Measurements from ENCODE around the gene MMP8. TPM values are rescaled to one million over a fixed set of nuclear protein-coding genes. Genes with fewer than 3 reads are reported as not detected.

Gene MMP8
- total RNA-seq, 1 experiment from 2014 or later, result not detected

DNA sequence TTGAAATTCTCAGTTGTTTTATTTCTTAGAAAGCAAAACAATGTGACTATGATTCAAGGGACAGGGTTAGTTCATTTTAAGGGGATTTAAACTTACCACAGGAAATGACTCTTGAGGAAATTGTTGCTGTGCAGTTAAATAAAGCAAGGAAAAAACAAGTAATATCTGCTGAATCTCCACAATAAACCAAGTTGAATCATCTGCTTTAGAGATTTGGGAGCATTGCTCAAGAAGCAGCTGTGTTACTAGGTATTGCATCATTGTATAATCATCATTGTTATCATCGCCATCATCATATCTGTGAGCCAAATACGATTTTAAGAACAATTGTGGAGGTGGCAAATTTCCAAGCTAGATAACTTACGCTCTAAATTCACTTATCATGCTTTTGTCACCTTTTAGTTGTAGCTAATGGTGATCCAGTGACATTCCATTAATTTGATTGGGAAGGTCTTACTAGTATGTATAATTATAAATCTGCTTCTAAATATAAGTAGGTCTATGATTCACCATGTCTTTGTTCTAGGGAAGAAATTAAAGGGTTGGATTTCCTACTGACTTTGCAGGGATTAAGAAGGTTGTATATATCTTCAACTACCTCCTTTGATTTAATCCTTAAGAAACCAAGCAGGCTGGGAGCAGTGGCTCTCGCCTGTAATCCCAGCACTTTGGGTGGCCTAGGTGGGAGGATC lies 35.7 kb upstream of the MMP8 start (continued):
- TF ChIP-seq, protein P1, sequence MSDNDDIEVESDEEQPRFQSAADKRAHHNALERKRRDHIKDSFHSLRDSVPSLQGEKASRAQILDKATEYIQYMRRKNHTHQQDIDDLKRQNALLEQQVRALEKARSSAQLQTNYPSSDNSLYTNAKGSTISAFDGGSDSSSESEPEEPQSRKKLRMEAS (IDR thresholded peaks at IDR 0.05), result no peak
- TF ChIP-seq POLR2AphosphoS5 (IDR thresholded peaks at IDR 0.05; ENCODE audit: low read depth, low read length), result peak; percentile 48; the same call in 1 of the 2 replicates
- peak; percentile 84 for TF ChIP-seq FOSL1 (IDR thresholded peaks at IDR 0.05; ENCODE audit: low read depth)
- no peak for TF ChIP-seq ZFX (IDR thresholded peaks at IDR 0.05)

DNA sequence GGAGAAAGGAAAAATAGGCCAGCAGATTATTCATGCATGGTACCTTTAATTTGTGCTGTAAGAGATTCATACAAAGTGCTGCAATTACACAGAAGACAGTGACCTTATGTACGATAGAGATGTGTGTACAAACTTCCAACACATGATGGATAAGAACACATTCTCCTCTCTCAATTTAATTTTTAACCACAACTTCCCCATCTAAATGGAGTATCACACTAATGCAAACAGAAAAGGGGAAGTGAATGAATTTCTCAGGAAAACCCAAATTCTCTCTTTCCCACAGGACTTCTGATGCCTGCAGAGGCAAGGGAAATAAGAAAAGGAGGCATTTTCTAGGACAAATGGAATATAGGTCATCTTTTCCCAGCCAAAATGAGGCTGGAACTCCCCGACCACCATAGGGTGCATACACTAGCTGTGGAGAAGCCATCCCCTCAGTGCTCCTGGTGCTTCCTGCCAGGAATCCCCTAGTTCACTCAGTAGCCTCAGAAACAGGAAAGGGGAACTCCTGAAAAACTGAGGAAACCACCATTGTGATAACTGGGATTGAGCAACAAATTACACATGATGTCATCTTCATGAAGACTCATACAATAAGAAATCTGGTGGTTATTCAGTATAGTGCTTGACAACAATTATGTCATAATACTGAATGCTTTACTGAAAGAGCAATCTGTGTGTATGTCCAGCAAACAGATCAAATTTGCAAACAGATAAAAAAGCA lies 33.2 kb upstream of the MMP8 start:
- TF ChIP-seq POLR2A (IDR thresholded peaks at IDR 0.05; ENCODE audit: borderline replicate concordance, extremely low read depth, insufficient read depth, insufficient read length) (no peak), EZH2phosphoT487 (IDR thresholded peaks at IDR 0.05; ENCODE audit: borderline replicate concordance) (no peak), SRF (IDR thresholded peaks at IDR 0.05; ENCODE audit: low read depth) (no peak)
- CTCF ChIA-PET, result no interaction called here
- no peak for ATAC-seq
- H3K9ac ChIP-seq (ENCODE audit: low read length), result no peak overlapping the region
- H3K79me2 ChIP-seq (ENCODE audit: insufficient read depth, low read length), result no peaks in the 10 kb centered on the region
- H3K27ac ChIP-seq (ENCODE audit: low read depth, low read length), result no peak overlapping the region
- H3K27me3 ChIP-seq (ENCODE audit: insufficient read depth, low read length), result no peaks in the 10 kb centered on the region
- H3K4me1 ChIP-seq (ENCODE audit: control insufficient read depth in 1 of 2, insufficient read depth in 2 of 2, low read length in 2 of 2), result peaks cover 0 to 3% of the 10 kb centered on the region in 2 experiments; a peak in 1 of 4 replicates
- no peaks in the 10 kb centered on the region for H3K36me3 ChIP-seq (ENCODE audit: control insufficient read depth in 1 of 2, insufficient read depth in 2 of 2, low read length in 2 of 2)
- H3K4me3 ChIP-seq (replicated peaks in 1 of 2; ENCODE audit: low read depth in 1 of 2, low read length in 2 of 2), result no peak overlapping the region
- intact Hi-C loops (cut with micrococcal nuclease), result loop anchor here (5.0 kb wide), 1 partner anchor 1464 kb away; no protein-coding TSS in a partner anchor
- BruUV-seq (replicated peaks), result no TSS peak
- RAD21 ChIA-PET (ENCODE audit: low non-redundant PET in 1 of 2, low total read pairs in 2 of 2, uncharacterized antibody in 2 of 2, unreplicated experiment in 2 of 2), result no interaction called here
- no peaks in the 10 kb centered on the region for H3K9me2 ChIP-seq (ENCODE audit: insufficient read depth)
- H4K20me1 ChIP-seq (ENCODE audit: insufficient read depth), result no peaks in the 10 kb centered on the region
- no peak overlapping the region for H2AFZ ChIP-seq (ENCODE audit: low read depth, low read length, poor library complexity, severe bottlenecking)
- H3K4me2 ChIP-seq (ENCODE audit: low read length), result no peak overlapping the region
- no peaks in the 10 kb centered on the region for H3K9me3 ChIP-seq (ENCODE audit: control insufficient read depth in 1 of 2, insufficient read depth in 1 of 2, low read depth in 1 of 2, low read length in 2 of 2)
- no peak for DNase-seq (ENCODE audit: low read depth, low spot score)
- POLR2A ChIA-PET, result no interaction called here

DNA sequence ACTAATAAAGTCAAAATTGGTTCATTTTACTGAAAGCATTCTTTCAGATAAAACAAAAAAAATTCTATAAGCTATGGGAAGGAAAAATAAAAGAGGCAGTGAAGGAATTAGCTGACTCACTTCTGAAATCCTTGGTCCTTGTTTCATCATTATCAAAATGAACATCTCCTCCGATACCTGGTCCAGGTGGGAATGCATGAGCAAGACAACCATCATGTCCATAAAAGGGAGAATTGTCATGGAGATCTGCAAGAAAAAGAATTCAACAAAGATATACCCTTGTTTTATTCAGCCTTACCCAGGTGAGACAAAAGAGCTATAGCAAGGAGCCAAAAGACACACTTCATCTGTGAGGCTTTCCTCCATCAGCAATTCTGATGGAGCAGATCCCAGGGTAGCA lies 28.5 kb upstream of the MMP8 start:
- H3K4me2 ChIP-seq (ENCODE audit: low read length), result no peak overlapping the region
- DNase-seq (ENCODE audit: low read depth, low spot score) (no peak), ATAC-seq (no peak)
- no peaks in the 10 kb centered on the region for H4K20me1 ChIP-seq (ENCODE audit: insufficient read depth)
- H2AFZ ChIP-seq (ENCODE audit: low read depth, low read length, poor library complexity, severe bottlenecking), result no peak overlapping the region
- BruUV-seq (replicated peaks), result no TSS peak
- H3K27me3 ChIP-seq (ENCODE audit: insufficient read depth, low read length), result no peaks in the 10 kb centered on the region
- H3K4me3 ChIP-seq (replicated peaks in 1 of 2; ENCODE audit: low read depth in 1 of 2, low read length in 2 of 2), result no peak overlapping the region
- ChIA-PET POLR2A (no interaction called here), RAD21 (ENCODE audit: low non-redundant PET in 1 of 2, low total read pairs in 2 of 2, uncharacterized antibody in 2 of 2, unreplicated experiment in 2 of 2) (no interaction called here), CTCF (interaction anchor here (1.2 to 1.9 kb wide), 2 partner anchors 20 to 161 kb away, joined by 3 to 4 read pairs; no protein-coding TSS in a partner anchor)
- H3K36me3 ChIP-seq (ENCODE audit: control insufficient read depth in 1 of 2, insufficient read depth in 2 of 2, low read length in 2 of 2), result no peaks in the 10 kb centered on the region
- H3K79me2 ChIP-seq (ENCODE audit: insufficient read depth, low read length), result no peaks in the 10 kb centered on the region
- no peak overlapping the region for H3K27ac ChIP-seq (ENCODE audit: low read depth, low read length)
- H3K9me2 ChIP-seq (ENCODE audit: insufficient read depth), result no peaks in the 10 kb centered on the region
- H3K9me3 ChIP-seq (ENCODE audit: control insufficient read depth in 1 of 2, insufficient read depth in 1 of 2, low read depth in 1 of 2, low read length in 2 of 2), result no peaks in the 10 kb centered on the region
- intact Hi-C loops (cut with micrococcal nuclease), result no loop called here
- no peaks in the 10 kb centered on the region for H3K4me1 ChIP-seq (ENCODE audit: control insufficient read depth in 1 of 2, insufficient read depth in 2 of 2, low read length in 2 of 2)
- H3K9ac ChIP-seq (ENCODE audit: low read length), result no peak overlapping the region
- TF ChIP-seq, protein P2, sequence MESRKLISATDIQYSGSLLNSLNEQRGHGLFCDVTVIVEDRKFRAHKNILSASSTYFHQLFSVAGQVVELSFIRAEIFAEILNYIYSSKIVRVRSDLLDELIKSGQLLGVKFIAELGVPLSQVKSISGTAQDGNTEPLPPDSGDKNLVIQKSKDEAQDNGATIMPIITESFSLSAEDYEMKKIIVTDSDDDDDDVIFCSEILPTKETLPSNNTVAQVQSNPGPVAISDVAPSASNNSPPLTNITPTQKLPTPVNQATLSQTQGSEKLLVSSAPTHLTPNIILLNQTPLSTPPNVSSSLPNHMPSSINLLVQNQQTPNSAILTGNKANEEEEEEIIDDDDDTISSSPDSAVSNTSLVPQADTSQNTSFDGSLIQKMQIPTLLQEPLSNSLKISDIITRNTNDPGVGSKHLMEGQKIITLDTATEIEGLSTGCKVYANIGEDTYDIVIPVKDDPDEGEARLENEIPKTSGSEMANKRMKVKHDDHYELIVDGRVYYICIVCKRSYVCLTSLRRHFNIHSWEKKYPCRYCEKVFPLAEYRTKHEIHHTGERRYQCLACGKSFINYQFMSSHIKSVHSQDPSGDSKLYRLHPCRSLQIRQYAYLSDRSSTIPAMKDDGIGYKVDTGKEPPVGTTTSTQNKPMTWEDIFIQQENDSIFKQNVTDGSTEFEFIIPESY (IDR thresholded peaks at IDR 0.05; ENCODE audit: extremely low read depth, insufficient replicate concordance, low read length), result no peak
- TF ChIP-seq POLR2A (IDR thresholded peaks at IDR 0.05; ENCODE audit: borderline replicate concordance, extremely low read depth, insufficient read depth, insufficient read length), result no peak
- TF ChIP-seq RAD21 (IDR thresholded peaks at IDR 0.05; ENCODE audit: low read depth), result no peak
- TF ChIP-seq CEBPB (IDR thresholded peaks at IDR 0.05; ENCODE audit: low read depth), result no peak
- no peak for TF ChIP-seq CBX3 (IDR thresholded peaks at IDR 0.05; ENCODE audit: low read depth)
- TF ChIP-seq TCF7L2 (IDR thresholded peaks at IDR 0.05; ENCODE audit: borderline replicate concordance, extremely low read depth, insufficient read depth, insufficient read length), result no peak

Measured in HCT116 (cell line).